ENCODE results near the gene CIAO1. TPM values are rescaled to one million over a fixed set of nuclear protein-coding genes. Genes with fewer than 3 reads are reported as not detected.

The CIAO1 gene
- total and polyA plus RNA-seq, 2 of the 4 experiments (the other 2 are of a cell fraction) = 81.1 to 94.3 TPM

DNA sequence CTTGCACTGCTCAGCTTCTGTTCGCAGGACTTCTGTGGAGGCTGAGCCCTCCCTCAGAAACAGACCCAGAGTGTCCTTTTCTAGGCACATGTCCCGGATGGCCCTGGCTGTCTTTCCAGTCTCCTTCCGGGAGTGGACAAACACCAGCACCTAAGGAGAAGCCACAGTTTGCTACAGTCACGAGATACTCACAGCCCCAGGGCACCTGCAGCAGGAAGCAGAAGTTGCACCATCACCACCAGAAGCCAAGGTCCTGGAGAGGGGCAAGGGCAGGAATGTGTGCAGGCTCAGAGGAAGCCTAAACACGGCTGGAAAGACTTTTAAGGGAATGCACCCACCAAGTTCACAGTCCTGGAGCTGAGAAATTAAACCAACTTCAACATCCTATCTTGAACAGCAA is 25.7 kb downstream of the CIAO1 start:
- no peak overlapping the region for H2AK5ac ChIP-seq (ENCODE audit: low read depth, low read length)

More for the DNA sequence above, 25.7 kb downstream of the CIAO1 start:
- ChIA-PET POLR2A (ENCODE audit: unreplicated experiment) (no interaction called here), CTCF (no interaction called here)
- Histone ChIP-seq H3K4me3 (ENCODE audit: insufficient read depth, low read depth, low read length) (no peak overlapping the region), H4K8ac (ENCODE audit: low read depth in 2 of 2, low read length in 2 of 2) (no peak overlapping the region), H3K4ac (ENCODE audit: low read depth, low read length) (no peak overlapping the region), H2AK9ac (replicated peaks; ENCODE audit: low read depth, low read length, poor library complexity) (no peak overlapping the region), H4K5ac (ENCODE audit: low read depth, low read length) (no peak overlapping the region), H3K18ac (ENCODE audit: low read depth, low read length) (no peak overlapping the region), H3K9ac (ENCODE audit: low read depth, low read length) (no peak overlapping the region), H3K9me3 (ENCODE audit: control insufficient read depth, insufficient read depth, low read length) (no peaks in the 10 kb centered on the region), H3K27ac (ENCODE audit: insufficient read depth, low read length) (no peak overlapping the region), H4K91ac (ENCODE audit: insufficient read depth, low read depth, low read length) (no peak overlapping the region), H2BK120ac (ENCODE audit: low read depth, low read length) (no peak overlapping the region), H3K79me1 (ENCODE audit: low read depth in 1 of 2, low read length in 2 of 2) (no peaks in the 10 kb centered on the region; a peak in 1 of 4 replicates), H2BK15ac (ENCODE audit: low read depth, low read length) (no peak overlapping the region), H2BK5ac (ENCODE audit: low read depth, low read length, poor library complexity, severe bottlenecking) (no peak overlapping the region), H3K4me1 (ENCODE audit: control insufficient read depth, insufficient read depth, low read length) (no peaks in the 10 kb centered on the region), H3K4me2 (ENCODE audit: low read depth, low read length) (no peak overlapping the region), H3K27me3 (ENCODE audit: control insufficient read depth, insufficient read depth, low read length) (no peaks in the 10 kb centered on the region), H2BK20ac (ENCODE audit: low read depth, low read length) (no peak overlapping the region), H3K9me1 (ENCODE audit: insufficient read depth, low read length) (no peaks in the 10 kb centered on the region), H3K14ac (replicated peaks; ENCODE audit: low read depth, low read length) (no peak overlapping the region), H2AFZ (replicated peaks; ENCODE audit: low read length, poor library complexity) (no peak overlapping the region), H3K56ac (ENCODE audit: extremely low read depth, insufficient read depth, low read length) (no peak overlapping the region), H3K23ac (ENCODE audit: low read depth, low read length) (no peak overlapping the region), H4K20me1 (ENCODE audit: insufficient read depth, low read length) (no peaks in the 10 kb centered on the region), H3K36me3 (ENCODE audit: control insufficient read depth, insufficient read depth, low read length) (peaks cover 81% of the 10 kb centered on the region)
- ATAC-seq (ENCODE audit: low read depth) = no peak
- in situ Hi-C loops (cut with MboI; ENCODE audit: low sequenced_read_pairs) = no loop called here
- 100% methylated on average over 1 of the region's 5 CpGs; no CpG with 5 or more reads in 1 of the 2 experiments for WGBS, 2 experiments (ENCODE audit: extremely low coverage in 2 of 2, insufficient read length in 1 of 2)
- dilution Hi-C loops (cut with HindIII; ENCODE audit: low sequenced_read_pairs, unreplicated experiment) = no loop called here
- no peak for TF ChIP-seq MXI1 (IDR thresholded peaks at IDR 0.05; ENCODE audit: borderline replicate concordance, low read depth, low read length)
- intact Hi-C loops (cut with micrococcal nuclease) = no loop called here
- DNase-seq = no peak
- no TSS peak for BruUV-seq (replicated peaks)

All from IMR-90 (cell line).